GM23338 (cell line): ENCODE results near the gene PALLD. TPM values are rescaled to one million over a fixed set of nuclear protein-coding genes. Genes with fewer than 3 reads are reported as not detected.

Experiments
- ATAC-seq: fragments of 200-7000 bp; cut with Tn5 transposase; 3 replicates; pipeline ENCODE4 v1.9.1; 2020
- DNase-seq: peaks from one replicate; pipeline ENCODE4 v3.0.0-alpha.2; 2015; ENCODE audit warnings: low spot score
- H2AFZ ChIP-seq: fragments of 200-600 bp; sonication (generic); 2 replicates; pipeline ENCODE4 v1.8.0; 2016; ENCODE audit warnings: antibody characterized with exemption, mild to moderate bottlenecking, moderate library complexity
- H3F3A ChIP-seq: fragments of 200-600 bp; sonication (generic); replicated peaks from 2 replicates; pipeline ENCODE4 v1.8.0; 2017; ENCODE audit warnings: antibody characterized with exemption, mixed run types, low read depth
- H3K27ac ChIP-seq: fragments of 200-600 bp; sonication (generic); 2 replicates; pipeline ENCODE4 v1.6.1; 2016; ENCODE audit warnings: low read depth
- H3K27me3 ChIP-seq: fragments of 200-600 bp; sonication (generic); 2 replicates; pipeline ENCODE4 v1.8.0; 2016; ENCODE audit warnings: mild to moderate bottlenecking, mixed run types, moderate library complexity; ENCODE audit not compliant: insufficient read depth
- H3K36me3 ChIP-seq: fragments of 200-600 bp; sonication (generic); 2 replicates; pipeline ENCODE4 v1.8.0; 2016; ENCODE audit warnings: mild to moderate bottlenecking; ENCODE audit not compliant: insufficient read depth
- H3K4me1 ChIP-seq: fragments of 200-600 bp; sonication (generic); 2 replicates; pipeline ENCODE4 v1.8.0; 2016; ENCODE audit warnings: mild to moderate bottlenecking, moderate library complexity; ENCODE audit not compliant: insufficient read depth
- H3K4me2 ChIP-seq: fragments of 200-600 bp; sonication (generic); 2 replicates; pipeline ENCODE4 v1.7.1; 2017; ENCODE audit warnings: mixed run types
- H3K4me3 ChIP-seq: fragments of 200-600 bp; sonication (generic); 2 replicates; pipeline ENCODE4 v1.6.1; 2016; ENCODE audit warnings: mixed run types
- H3K79me2 ChIP-seq: fragments of 200-600 bp; sonication (generic); replicated peaks from 2 replicates; pipeline ENCODE4 v1.8.0; 2017; ENCODE audit warnings: mild to moderate bottlenecking; ENCODE audit not compliant: insufficient read depth
- H3K9me2 ChIP-seq: fragments of 200-600 bp; sonication (generic); 2 replicates; pipeline ENCODE4 v1.8.0; 2017; ENCODE audit not compliant: insufficient read depth
- H4K20me1 ChIP-seq: fragments of 200-600 bp; sonication (generic); replicated peaks from 2 replicates; pipeline ENCODE4 v1.8.0; 2017; ENCODE audit warnings: mild to moderate bottlenecking; ENCODE audit not compliant: insufficient read depth
- H3K27ac Mint-ChIP-seq: 2 replicates; pipeline ENCODE4 v1.8.0; 2020; ENCODE audit warnings: inconsistent platforms, mild to moderate bottlenecking, moderate library complexity, mixed read lengths
- H3K27me3 Mint-ChIP-seq: 3 replicates; pipeline ENCODE4 v1.8.0; 2022; ENCODE audit warnings: low read depth, mild to moderate bottlenecking, moderate library complexity, mixed read lengths, inconsistent platforms; ENCODE audit not compliant: insufficient read depth, poor library complexity
- H3K36me3 Mint-ChIP-seq: 3 replicates; pipeline ENCODE4 v1.8.0; 2021; ENCODE audit warnings: low read depth, mild to moderate bottlenecking, inconsistent platforms, moderate library complexity, mixed read lengths
- H3K4me1 Mint-ChIP-seq: 3 replicates; pipeline ENCODE4 v1.8.0; 2020; ENCODE audit warnings: mild to moderate bottlenecking, inconsistent platforms, mixed read lengths
- H3K4me3 Mint-ChIP-seq: 3 replicates; pipeline ENCODE4 v1.8.0; 2021; ENCODE audit warnings: moderate library complexity, mild to moderate bottlenecking, inconsistent platforms, mixed read lengths
- H3K9me3 Mint-ChIP-seq: 3 replicates; pipeline ENCODE4 v1.8.0; 2020; ENCODE audit warnings: moderate library complexity, mild to moderate bottlenecking, inconsistent platforms, mixed read lengths
- CREB1 ChIP-seq: fragments of 250-450 bp; sonication (Bioruptor Pico); IDR thresholded peaks from 2 replicates; pipeline ENCODE4 v1.5.0; 2020; ENCODE audit warnings: low read depth, mild to moderate bottlenecking, moderate library complexity
- EZH2 ChIP-seq: fragments of 200-600 bp; sonication (generic); IDR thresholded peaks from one replicate; pipeline ENCODE4 v1.8.0; 2017; ENCODE audit warnings: antibody characterized with exemption, mild to moderate bottlenecking, low read depth; ENCODE audit not compliant: unreplicated experiment
- EZH2phosphoT487 ChIP-seq: fragments of 200-600 bp; sonication (generic); IDR thresholded peaks from one replicate; pipeline ENCODE4 v1.8.1; 2018; ENCODE audit warnings: antibody characterized with exemption; ENCODE audit not compliant: unreplicated experiment
- JUNB ChIP-seq: IDR thresholded peaks from one replicate; pipeline ENCODE4 v1.6.1; 2016; ENCODE audit warnings: antibody characterized with exemption; ENCODE audit not compliant: unreplicated experiment
- NANOG ChIP-seq: IDR thresholded peaks from 2 replicates; pipeline ENCODE4 v1.6.1; 2016; ENCODE audit warnings: antibody characterized with exemption, borderline replicate concordance
- POLR2AphosphoS5 ChIP-seq: IDR thresholded peaks from 2 replicates; pipeline ENCODE4 v1.6.1; 2016; ENCODE audit warnings: antibody characterized with exemption, low read depth
- STAT1 ChIP-seq: IDR thresholded peaks from one replicate; pipeline ENCODE4 v1.6.1; 2016; ENCODE audit warnings: antibody characterized with exemption; ENCODE audit not compliant: unreplicated experiment
- ZNF114 ChIP-seq: fragments of 250-450 bp; sonication (Bioruptor Pico); IDR thresholded peaks from 2 replicates; pipeline ENCODE4 v1.5.0; 2020; ENCODE audit warnings: mild to moderate bottlenecking, moderate library complexity
- ZNF331 ChIP-seq: fragments of 250-450 bp; sonication (Bioruptor Pico); IDR thresholded peaks from 2 replicates; pipeline ENCODE4 v1.5.0; 2020; ENCODE audit warnings: low read depth, mild to moderate bottlenecking, moderate library complexity
- polyA plus RNA-seq: library from polyadenylated mRNA; unstranded; fragments of >200 nt; fragmentation: Nextera tagmentation; extraction: Ambion mirVana; gene quantifications from 2 replicates; pipeline ENCODE4 v1.2.1, GENCODE V29; 2016
- total RNA-seq: library from RNA; depleted of rRNA; stranded (reverse); fragments of >200 nt; shearing (Covaris generic); gene quantifications from 2 replicates; pipeline ENCODE4 v1.2.3, GENCODE V29; 2014
- TF ChIP-seq, protein P1 (sequence below): fragments of 250-450 bp; sonication (Bioruptor Pico); IDR thresholded peaks from 2 replicates; pipeline ENCODE4 v1.5.0; 2020; ENCODE audit warnings: mild to moderate bottlenecking, moderate library complexity
- TF ChIP-seq, protein P2 (sequence below): IDR thresholded peaks from one replicate; pipeline ENCODE4 v1.6.1; 2018; ENCODE audit warnings: antibody characterized with exemption; ENCODE audit not compliant: unreplicated experiment
- TF ChIP-seq, protein P3 (sequence below): IDR thresholded peaks from 2 replicates; pipeline ENCODE4 v1.6.1; 2016; ENCODE audit warnings: antibody characterized with exemption
- TF ChIP-seq, protein P4 (sequence below), 2 experiments: fragments of 200-600 bp in 1 of 2; sonication (generic) in 1 of 2; conservative IDR thresholded peaks; 2 replicates each; pipeline versions ENCODE4 v1.5.1 to v1.6.1; 2016 to 2017; ENCODE audit warnings: antibody characterized with exemption in 2 of 2, low read depth in 2 of 2, mild to moderate bottlenecking in 2 of 2, moderate library complexity in 1 of 2

Gene PALLD
- total and polyA plus RNA-seq, 2 experiments from 2014 or later = 13.1 to 30.2 TPM

DNA sequence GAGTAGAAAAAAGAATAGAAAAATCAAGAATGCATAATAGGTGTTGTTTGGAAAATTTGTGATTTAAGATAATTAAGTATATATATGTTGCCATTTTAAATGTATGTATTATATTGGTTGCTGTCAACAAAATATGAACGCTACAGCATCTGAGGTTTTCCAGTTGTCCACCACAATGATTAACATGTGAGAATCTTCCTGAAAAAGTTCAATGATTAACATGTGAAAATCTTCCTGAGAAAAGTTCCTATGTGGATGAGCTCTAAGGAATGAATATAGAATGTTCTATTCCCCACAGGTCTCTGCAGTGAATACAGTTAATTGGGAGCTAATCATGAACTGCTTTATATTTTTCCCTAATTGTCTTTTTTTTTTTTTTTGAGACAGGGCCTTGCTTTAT, 298.5 kb downstream of the PALLD start:
- TF ChIP-seq ZNF114 (CRISPR knock-in tag) = no peak
- TF ChIP-seq CREB1 (CRISPR knock-in tag) = no peak
- TF ChIP-seq EZH2phosphoT487 = no peak
- TF ChIP-seq, protein P1, sequence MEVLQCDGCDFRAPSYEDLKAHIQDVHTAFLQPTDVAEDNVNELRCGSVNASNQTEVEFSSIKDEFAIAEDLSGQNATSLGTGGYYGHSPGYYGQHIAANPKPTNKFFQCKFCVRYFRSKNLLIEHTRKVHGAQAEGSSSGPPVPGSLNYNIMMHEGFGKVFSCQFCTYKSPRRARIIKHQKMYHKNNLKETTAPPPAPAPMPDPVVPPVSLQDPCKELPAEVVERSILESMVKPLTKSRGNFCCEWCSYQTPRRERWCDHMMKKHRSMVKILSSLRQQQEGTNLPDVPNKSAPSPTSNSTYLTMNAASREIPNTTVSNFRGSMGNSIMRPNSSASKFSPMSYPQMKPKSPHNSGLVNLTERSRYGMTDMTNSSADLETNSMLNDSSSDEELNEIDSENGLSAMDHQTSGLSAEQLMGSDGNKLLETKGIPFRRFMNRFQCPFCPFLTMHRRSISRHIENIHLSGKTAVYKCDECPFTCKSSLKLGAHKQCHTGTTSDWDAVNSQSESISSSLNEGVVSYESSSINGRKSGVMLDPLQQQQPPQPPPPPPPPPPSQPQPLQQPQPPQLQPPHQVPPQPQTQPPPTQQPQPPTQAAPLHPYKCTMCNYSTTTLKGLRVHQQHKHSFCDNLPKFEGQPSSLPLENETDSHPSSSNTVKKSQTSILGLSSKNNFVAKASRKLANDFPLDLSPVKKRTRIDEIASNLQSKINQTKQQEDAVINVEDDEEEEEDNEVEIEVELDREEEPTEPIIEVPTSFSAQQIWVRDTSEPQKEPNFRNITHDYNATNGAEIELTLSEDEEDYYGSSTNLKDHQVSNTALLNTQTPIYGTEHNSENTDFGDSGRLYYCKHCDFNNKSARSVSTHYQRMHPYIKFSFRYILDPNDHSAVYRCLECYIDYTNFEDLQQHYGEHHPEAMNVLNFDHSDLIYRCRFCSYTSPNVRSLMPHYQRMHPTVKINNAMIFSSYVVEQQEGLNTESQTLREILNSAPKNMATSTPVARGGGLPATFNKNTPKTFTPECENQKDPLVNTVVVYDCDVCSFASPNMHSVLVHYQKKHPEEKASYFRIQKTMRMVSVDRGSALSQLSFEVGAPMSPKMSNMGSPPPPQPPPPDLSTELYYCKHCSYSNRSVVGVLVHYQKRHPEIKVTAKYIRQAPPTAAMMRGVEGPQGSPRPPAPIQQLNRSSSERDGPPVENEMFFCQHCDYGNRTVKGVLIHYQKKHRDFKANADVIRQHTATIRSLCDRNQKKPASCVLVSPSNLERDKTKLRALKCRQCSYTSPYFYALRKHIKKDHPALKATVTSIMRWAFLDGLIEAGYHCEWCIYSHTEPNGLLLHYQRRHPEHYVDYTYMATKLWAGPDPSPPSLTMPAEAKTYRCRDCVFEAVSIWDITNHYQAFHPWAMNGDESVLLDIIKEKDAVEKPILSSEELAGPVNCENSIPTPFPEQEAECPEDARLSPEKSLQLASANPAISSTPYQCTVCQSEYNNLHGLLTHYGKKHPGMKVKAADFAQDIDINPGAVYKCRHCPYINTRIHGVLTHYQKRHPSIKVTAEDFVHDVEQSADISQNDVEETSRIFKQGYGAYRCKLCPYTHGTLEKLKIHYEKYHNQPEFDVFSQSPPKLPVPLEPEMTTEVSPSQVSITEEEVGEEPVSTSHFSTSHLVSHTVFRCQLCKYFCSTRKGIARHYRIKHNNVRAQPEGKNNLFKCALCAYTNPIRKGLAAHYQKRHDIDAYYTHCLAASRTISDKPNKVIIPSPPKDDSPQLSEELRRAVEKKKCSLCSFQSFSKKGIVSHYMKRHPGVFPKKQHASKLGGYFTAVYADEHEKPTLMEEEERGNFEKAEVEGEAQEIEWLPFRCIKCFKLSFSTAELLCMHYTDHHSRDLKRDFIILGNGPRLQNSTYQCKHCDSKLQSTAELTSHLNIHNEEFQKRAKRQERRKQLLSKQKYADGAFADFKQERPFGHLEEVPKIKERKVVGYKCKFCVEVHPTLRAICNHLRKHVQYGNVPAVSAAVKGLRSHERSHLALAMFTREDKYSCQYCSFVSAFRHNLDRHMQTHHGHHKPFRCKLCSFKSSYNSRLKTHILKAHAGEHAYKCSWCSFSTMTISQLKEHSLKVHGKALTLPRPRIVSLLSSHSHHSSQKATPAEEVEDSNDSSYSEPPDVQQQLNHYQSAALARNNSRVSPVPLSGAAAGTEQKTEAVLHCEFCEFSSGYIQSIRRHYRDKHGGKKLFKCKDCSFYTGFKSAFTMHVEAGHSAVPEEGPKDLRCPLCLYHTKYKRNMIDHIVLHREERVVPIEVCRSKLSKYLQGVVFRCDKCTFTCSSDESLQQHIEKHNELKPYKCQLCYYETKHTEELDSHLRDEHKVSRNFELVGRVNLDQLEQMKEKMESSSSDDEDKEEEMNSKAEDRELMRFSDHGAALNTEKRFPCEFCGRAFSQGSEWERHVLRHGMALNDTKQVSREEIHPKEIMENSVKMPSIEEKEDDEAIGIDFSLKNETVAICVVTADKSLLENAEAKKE = no peak
- no peak for TF ChIP-seq JUNB
- TF ChIP-seq, protein P2, sequence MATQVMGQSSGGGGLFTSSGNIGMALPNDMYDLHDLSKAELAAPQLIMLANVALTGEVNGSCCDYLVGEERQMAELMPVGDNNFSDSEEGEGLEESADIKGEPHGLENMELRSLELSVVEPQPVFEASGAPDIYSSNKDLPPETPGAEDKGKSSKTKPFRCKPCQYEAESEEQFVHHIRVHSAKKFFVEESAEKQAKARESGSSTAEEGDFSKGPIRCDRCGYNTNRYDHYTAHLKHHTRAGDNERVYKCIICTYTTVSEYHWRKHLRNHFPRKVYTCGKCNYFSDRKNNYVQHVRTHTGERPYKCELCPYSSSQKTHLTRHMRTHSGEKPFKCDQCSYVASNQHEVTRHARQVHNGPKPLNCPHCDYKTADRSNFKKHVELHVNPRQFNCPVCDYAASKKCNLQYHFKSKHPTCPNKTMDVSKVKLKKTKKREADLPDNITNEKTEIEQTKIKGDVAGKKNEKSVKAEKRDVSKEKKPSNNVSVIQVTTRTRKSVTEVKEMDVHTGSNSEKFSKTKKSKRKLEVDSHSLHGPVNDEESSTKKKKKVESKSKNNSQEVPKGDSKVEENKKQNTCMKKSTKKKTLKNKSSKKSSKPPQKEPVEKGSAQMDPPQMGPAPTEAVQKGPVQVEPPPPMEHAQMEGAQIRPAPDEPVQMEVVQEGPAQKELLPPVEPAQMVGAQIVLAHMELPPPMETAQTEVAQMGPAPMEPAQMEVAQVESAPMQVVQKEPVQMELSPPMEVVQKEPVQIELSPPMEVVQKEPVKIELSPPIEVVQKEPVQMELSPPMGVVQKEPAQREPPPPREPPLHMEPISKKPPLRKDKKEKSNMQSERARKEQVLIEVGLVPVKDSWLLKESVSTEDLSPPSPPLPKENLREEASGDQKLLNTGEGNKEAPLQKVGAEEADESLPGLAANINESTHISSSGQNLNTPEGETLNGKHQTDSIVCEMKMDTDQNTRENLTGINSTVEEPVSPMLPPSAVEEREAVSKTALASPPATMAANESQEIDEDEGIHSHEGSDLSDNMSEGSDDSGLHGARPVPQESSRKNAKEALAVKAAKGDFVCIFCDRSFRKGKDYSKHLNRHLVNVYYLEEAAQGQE = no peak
- TF ChIP-seq EZH2 = no peak
- no peak for TF ChIP-seq POLR2AphosphoS5
- TF ChIP-seq, protein P3, sequence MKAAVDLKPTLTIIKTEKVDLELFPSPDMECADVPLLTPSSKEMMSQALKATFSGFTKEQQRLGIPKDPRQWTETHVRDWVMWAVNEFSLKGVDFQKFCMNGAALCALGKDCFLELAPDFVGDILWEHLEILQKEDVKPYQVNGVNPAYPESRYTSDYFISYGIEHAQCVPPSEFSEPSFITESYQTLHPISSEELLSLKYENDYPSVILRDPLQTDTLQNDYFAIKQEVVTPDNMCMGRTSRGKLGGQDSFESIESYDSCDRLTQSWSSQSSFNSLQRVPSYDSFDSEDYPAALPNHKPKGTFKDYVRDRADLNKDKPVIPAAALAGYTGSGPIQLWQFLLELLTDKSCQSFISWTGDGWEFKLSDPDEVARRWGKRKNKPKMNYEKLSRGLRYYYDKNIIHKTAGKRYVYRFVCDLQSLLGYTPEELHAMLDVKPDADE = no peak
- no peak for TF ChIP-seq ZNF331
- no peak for TF ChIP-seq STAT1
- TF ChIP-seq, protein P4, sequence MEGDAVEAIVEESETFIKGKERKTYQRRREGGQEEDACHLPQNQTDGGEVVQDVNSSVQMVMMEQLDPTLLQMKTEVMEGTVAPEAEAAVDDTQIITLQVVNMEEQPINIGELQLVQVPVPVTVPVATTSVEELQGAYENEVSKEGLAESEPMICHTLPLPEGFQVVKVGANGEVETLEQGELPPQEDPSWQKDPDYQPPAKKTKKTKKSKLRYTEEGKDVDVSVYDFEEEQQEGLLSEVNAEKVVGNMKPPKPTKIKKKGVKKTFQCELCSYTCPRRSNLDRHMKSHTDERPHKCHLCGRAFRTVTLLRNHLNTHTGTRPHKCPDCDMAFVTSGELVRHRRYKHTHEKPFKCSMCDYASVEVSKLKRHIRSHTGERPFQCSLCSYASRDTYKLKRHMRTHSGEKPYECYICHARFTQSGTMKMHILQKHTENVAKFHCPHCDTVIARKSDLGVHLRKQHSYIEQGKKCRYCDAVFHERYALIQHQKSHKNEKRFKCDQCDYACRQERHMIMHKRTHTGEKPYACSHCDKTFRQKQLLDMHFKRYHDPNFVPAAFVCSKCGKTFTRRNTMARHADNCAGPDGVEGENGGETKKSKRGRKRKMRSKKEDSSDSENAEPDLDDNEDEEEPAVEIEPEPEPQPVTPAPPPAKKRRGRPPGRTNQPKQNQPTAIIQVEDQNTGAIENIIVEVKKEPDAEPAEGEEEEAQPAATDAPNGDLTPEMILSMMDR (conservative IDR thresholded peaks at IDR 0.05; ENCODE audit: low read depth in 2 of 2) = no peak
- TF ChIP-seq NANOG = no peak

More for the DNA sequence above, 298.5 kb downstream of the PALLD start:
- Mint-ChIP-seq H3K36me3 (no peaks in the 10 kb centered on the region), H3K4me3 (no peak overlapping the region), H3K27ac (no peak overlapping the region), H3K9me3 (no peaks in the 10 kb centered on the region), H3K27me3 (peaks cover 4% of the 10 kb centered on the region), H3K4me1 (peaks cover 7% of the 10 kb centered on the region; the same call in 2 of the 3 replicates)
- no peak for DNase-seq
- H3K4me1 ChIP-seq = peaks cover 9% of the 10 kb centered on the region; the same call in 1 of the 2 replicates
- no peaks in the 10 kb centered on the region for H3K36me3 ChIP-seq
- no peak for ATAC-seq
- H3F3A ChIP-seq = no peaks in the 10 kb centered on the region
- no peaks in the 10 kb centered on the region for H3K27me3 ChIP-seq
- H3K4me3 ChIP-seq = no peak overlapping the region
- no peaks in the 10 kb centered on the region for H4K20me1 ChIP-seq
- H3K27ac ChIP-seq = no peak overlapping the region
- H2AFZ ChIP-seq = no peak overlapping the region
- H3K4me2 ChIP-seq = no peak overlapping the region
- no peaks in the 10 kb centered on the region for H3K79me2 ChIP-seq
- H3K9me2 ChIP-seq = no peaks in the 10 kb centered on the region
